ENCODE data around the gene ASIC1.

- no peak for TF ChIP-seq CTCF (IDR thresholded peaks at IDR 0.05; ENCODE audit: low read length)
- no peak for TF ChIP-seq EZH2 (IDR thresholded peaks at IDR 0.05; ENCODE audit: borderline replicate concordance, low read length)
These were observed 28.8 kb downstream of the ASIC1 start for GRCh38 chr12:50086148-50086547.

Measured in OCI-LY1 (cell line).